ENCODE measurements around the gene DUSP9. TPM values are rescaled to one million over a fixed set of nuclear protein-coding genes. Genes with fewer than 3 reads are reported as not detected.

Gene DUSP9
- polyA plus RNA-seq, 3 donors, result 38.3 to 51.9 (median 46.8) TPM

GRCh38 chrX:153609917-153610835 is 36.8 kb upstream of the DUSP9 start:
- peak in 8 of 11 donors; percentile 40 to 70 (median 63) for DNase-seq (ENCODE audit: extremely low read depth in 1 of 11, low read depth in 9 of 11, low spot score in 4 of 11)

GRCh38 chrX:153610836-153611213 is 36.2 kb upstream of the DUSP9 start:
- DNase-seq (ENCODE audit: extremely low read depth in 1 of 11, low read depth in 9 of 11, low spot score in 4 of 11), result no peak

GRCh38 chrX:153611298-153612095 is 35.5 kb upstream of the DUSP9 start:
- DNase-seq (ENCODE audit: extremely low read depth in 1 of 11, low read depth in 9 of 11, low spot score in 4 of 11), result no peak

- DNase-seq (ENCODE audit: extremely low read depth in 1 of 11, low read depth in 9 of 11, low spot score in 4 of 11), result no peak
These were observed 34.6 kb upstream of the DUSP9 start for GRCh38 chrX:153612413-153612812.

- DNase-seq (ENCODE audit: extremely low read depth in 1 of 11, low read depth in 9 of 11, low spot score in 4 of 11), result no peak
These were observed 32.2 kb upstream of the DUSP9 start for GRCh38 chrX:153614818-153615217.

- DNase-seq (ENCODE audit: extremely low read depth in 1 of 11, low read depth in 9 of 11, low spot score in 4 of 11), result no peak
These were observed 26.4 kb upstream of the DUSP9 start for GRCh38 chrX:153620576-153620975.

GRCh38 chrX:153621949-153622598 is 24.9 kb upstream of the DUSP9 start:
- no peak for DNase-seq (ENCODE audit: extremely low read depth in 1 of 11, low read depth in 9 of 11, low spot score in 4 of 11)

- DNase-seq (ENCODE audit: extremely low read depth in 1 of 11, low read depth in 9 of 11, low spot score in 4 of 11), result no peak
These were observed 24.2 kb upstream of the DUSP9 start for GRCh38 chrX:153622661-153623309.

- no peak for DNase-seq (ENCODE audit: extremely low read depth in 1 of 11, low read depth in 9 of 11, low spot score in 4 of 11)
These were observed 23.5 kb upstream of the DUSP9 start for GRCh38 chrX:153623310-153624029.

- no peak for DNase-seq (ENCODE audit: extremely low read depth in 1 of 11, low read depth in 9 of 11, low spot score in 4 of 11)
These were observed 22.6 kb upstream of the DUSP9 start for GRCh38 chrX:153624196-153625091.

GRCh38 chrX:153625271-153626024 is 21.6 kb upstream of the DUSP9 start:
- no peak for DNase-seq (ENCODE audit: extremely low read depth in 1 of 11, low read depth in 9 of 11, low spot score in 4 of 11)

GRCh38 chrX:153626025-153626633 is 20.9 kb upstream of the DUSP9 start:
- DNase-seq (ENCODE audit: extremely low read depth in 1 of 11, low read depth in 9 of 11, low spot score in 4 of 11), result no peak

- DNase-seq (ENCODE audit: extremely low read depth in 1 of 11, low read depth in 9 of 11, low spot score in 4 of 11), result no peak
These were observed 19.9 kb upstream of the DUSP9 start for GRCh38 chrX:153626863-153627674.

GRCh38 chrX:153627675-153628111 is 19.3 kb upstream of the DUSP9 start:
- DNase-seq (ENCODE audit: extremely low read depth in 1 of 11, low read depth in 9 of 11, low spot score in 4 of 11), result no peak

- no peak for DNase-seq (ENCODE audit: extremely low read depth in 1 of 11, low read depth in 9 of 11, low spot score in 4 of 11)
These were observed 18.9 kb upstream of the DUSP9 start for GRCh38 chrX:153628129-153628528.

- DNase-seq (ENCODE audit: extremely low read depth in 1 of 11, low read depth in 9 of 11, low spot score in 4 of 11), result no peak
These were observed 18.3 kb upstream of the DUSP9 start for GRCh38 chrX:153628665-153629064.

All from renal cortex interstitium (tissue), 11 donors.